ENCODE data around the gene ABHD1.
"Not testable (repeated sequence)": the region's sequence is repeated elsewhere in the genome, so short reads cannot be mapped to it uniquely, and the experiment has no call there.

Gene ABHD1

GRCh38 chr2:27123302-27124150 is at the start of gene ABHD1:
Gene ABHD1 (plus strand): TSS chr2:27123815. CDS start chr2:27123949, 134 bp downstream.
- in situ Hi-C loops (cut with MboI; ENCODE audit: low sequenced_read_pairs): loop anchor here (25.0 kb wide), 1 partner anchor 164 kb away; the partner anchor contains the start of genes DNAJC5G and TRIM54

GRCh38 chr2:27074738-27075565 is 48.7 kb upstream of the ABHD1 start:
- in situ Hi-C loops (cut with MboI; ENCODE audit: low sequenced_read_pairs): no loop called here

- in situ Hi-C loops (cut with MboI; ENCODE audit: low sequenced_read_pairs): not testable (repeated sequence)
Observed at GRCh38 chr2:27075566-27075871, 48.1 kb upstream of the ABHD1 start.

GRCh38 chr2:27076323-27076722 is 47.3 kb upstream of the ABHD1 start:
- in situ Hi-C loops (cut with MboI; ENCODE audit: low sequenced_read_pairs): no loop called here

- in situ Hi-C loops (cut with MboI; ENCODE audit: low sequenced_read_pairs): no loop called here
Observed at GRCh38 chr2:27077231-27077630, 46.4 kb upstream of the ABHD1 start.

GRCh38 chr2:27078267-27079194 is 45.1 kb upstream of the ABHD1 start, which contains the start of gene EMILIN1:
Gene EMILIN1 (plus strand): TSS chr2:27078615. CDS start chr2:27079066, 451 bp downstream.
- in situ Hi-C loops (cut with MboI; ENCODE audit: low sequenced_read_pairs): no loop called here

GRCh38 chr2:27079233-27080139 is 44.1 kb upstream of the ABHD1 start:
- in situ Hi-C loops (cut with MboI; ENCODE audit: low sequenced_read_pairs): no loop called here

- in situ Hi-C loops (cut with MboI; ENCODE audit: low sequenced_read_pairs): no loop called here
Observed at GRCh38 chr2:27080140-27080469, 43.5 kb upstream of the ABHD1 start.

- in situ Hi-C loops (cut with MboI; ENCODE audit: low sequenced_read_pairs): no loop called here
Observed at GRCh38 chr2:27080603-27080936, 43.0 kb upstream of the ABHD1 start.

- in situ Hi-C loops (cut with MboI; ENCODE audit: low sequenced_read_pairs): no loop called here
Observed at GRCh38 chr2:27081984-27082772, 41.4 kb upstream of the ABHD1 start.

GRCh38 chr2:27082773-27083409 is 40.7 kb upstream of the ABHD1 start:
- in situ Hi-C loops (cut with MboI; ENCODE audit: low sequenced_read_pairs): no loop called here

GRCh38 chr2:27083410-27084296 is 40.0 kb upstream of the ABHD1 start:
- in situ Hi-C loops (cut with MboI; ENCODE audit: low sequenced_read_pairs): no loop called here

GRCh38 chr2:27084297-27085061 is 39.1 kb upstream of the ABHD1 start:
- in situ Hi-C loops (cut with MboI; ENCODE audit: low sequenced_read_pairs): no loop called here

- in situ Hi-C loops (cut with MboI; ENCODE audit: low sequenced_read_pairs): no loop called here
Observed at GRCh38 chr2:27085062-27085672, 38.4 kb upstream of the ABHD1 start.

- in situ Hi-C loops (cut with MboI; ENCODE audit: low sequenced_read_pairs): no loop called here
Observed at GRCh38 chr2:27085673-27086089, 37.9 kb upstream of the ABHD1 start.

GRCh38 chr2:27086090-27086723 is 37.4 kb upstream of the ABHD1 start:
- in situ Hi-C loops (cut with MboI; ENCODE audit: low sequenced_read_pairs): no loop called here
